T-helper 22 cell (primary cell): ENCODE data around the gene FBXO10.
"Not testable (repeated sequence)": the region's sequence is repeated elsewhere in the genome, so short reads cannot be mapped to it uniquely, and the experiment has no call there.

Experiments
- DNase-seq: peaks from one replicate; pipeline ENCODE4 v3.0.0-alpha.2; 2020; ENCODE audit warnings: low read depth

Gene FBXO10

GRCh38 chr9:37512437-37512836 lies 63.7 kb downstream of the FBXO10 start:
- DNase-seq = no peak

GRCh38 chr9:37511016-37512010 lies 64.9 kb downstream of the FBXO10 start:
- no peak for DNase-seq

- DNase-seq = not testable (repeated sequence)
These were observed 66.1 kb downstream of the FBXO10 start for GRCh38 chr9:37510053-37510452.

GRCh38 chr9:37509536-37509935 lies 66.6 kb downstream of the FBXO10 start:
- DNase-seq = no peak

GRCh38 chr9:37508834-37509206 lies 67.4 kb downstream of the FBXO10 start:
- DNase-seq = no peak

- DNase-seq = no peak
These were observed 67.9 kb downstream of the FBXO10 start for GRCh38 chr9:37508135-37508833.

GRCh38 chr9:37507566-37508134 lies 68.5 kb downstream of the FBXO10 start:
- no peak for DNase-seq

GRCh38 chr9:37504605-37505004 lies 71.6 kb downstream of the FBXO10 start:
- no peak for DNase-seq

GRCh38 chr9:37503736-37504135 lies 72.4 kb downstream of the FBXO10 start:
- DNase-seq = peak; percentile 25

GRCh38 chr9:37501957-37502596 lies 74.1 kb downstream of the FBXO10 start:
- no peak for DNase-seq

GRCh38 chr9:37499297-37499696 lies 76.9 kb downstream of the FBXO10 start:
- no peak for DNase-seq

GRCh38 chr9:37498457-37498856 lies 77.7 kb downstream of the FBXO10 start:
- DNase-seq = no peak

- no peak for DNase-seq
These were observed 78.9 kb downstream of the FBXO10 start for GRCh38 chr9:37497320-37497719.

GRCh38 chr9:37496020-37496419 lies 80.2 kb downstream of the FBXO10 start:
- DNase-seq = no peak

GRCh38 chr9:37495571-37495970 lies 80.6 kb downstream of the FBXO10 start:
- no peak for DNase-seq

GRCh38 chr9:37491939-37492338 lies 84.2 kb downstream of the FBXO10 start:
- no peak for DNase-seq

- DNase-seq = no peak
These were observed 89.3 kb downstream of the FBXO10 start for GRCh38 chr9:37486616-37487548.

- no peak for DNase-seq
These were observed 89.9 kb downstream of the FBXO10 start for GRCh38 chr9:37486256-37486615.

GRCh38 chr9:37485389-37486255 lies 90.6 kb downstream of the FBXO10 start, which contains the start of gene POLR1E:
POLR1E (plus strand) TSS chr9:37485948; CDS start chr9:37486048, 100 bp downstream.
- DNase-seq = peak; percentile 92

GRCh38 chr9:37480759-37481158 lies 95.4 kb downstream of the FBXO10 start:
- DNase-seq = no peak
